Thoracic aorta (tissue), 2 donors: ENCODE data around the gene CADM2. TPM values are rescaled to one million over a fixed set of nuclear protein-coding genes. Genes with fewer than 3 reads are reported as not detected.

ENCODE experiments used
- ATAC-seq: fragments of 150-250 bp; one replicate; pipeline ENCODE4 v1.8.0; 2017; ENCODE audit warnings: low read depth; ENCODE audit not compliant: insufficient number of reproducible peaks, low FRiP score
- DNase-seq: peaks from one replicate; pipeline ENCODE4 v3.0.0-alpha.2; 2020; ENCODE audit warnings: low spot score
- H3K27ac ChIP-seq, 2 donors: fragments of 200-600 bp; sonication (generic); 1 replicate in 1 of 2; 2 replicates in 1 of 2; pipeline ENCODE4 v1.5.1; 2016; ENCODE audit warnings: mild to moderate bottlenecking in 2 of 2, moderate library complexity in 2 of 2
- H3K27me3 ChIP-seq: fragments of 200-600 bp; sonication (generic); replicated peaks from 2 replicates; pipeline ENCODE4 v1.6.0; 2016; ENCODE audit warnings: mild to moderate bottlenecking; ENCODE audit not compliant: insufficient read depth
- H3K36me3 ChIP-seq: fragments of 200-600 bp; sonication (generic); one replicate; pipeline ENCODE4 v1.5.1; 2016
- H3K4me1 ChIP-seq, 2 donors: fragments of 200-600 bp; sonication (generic); 1 replicate in 1 of 2; 2 replicates in 1 of 2; pipeline versions ENCODE4 v1.5.1 to v1.6.0; 2016; ENCODE audit warnings: low read depth in 2 of 2, mild to moderate bottlenecking in 1 of 2; ENCODE audit not compliant: control insufficient read depth in 1 of 2
- H3K4me3 ChIP-seq: fragments of 200-600 bp; sonication (generic); 2 replicates; pipeline ENCODE4 v1.5.1; 2016; ENCODE audit warnings: mild to moderate bottlenecking
- H3K9me3 ChIP-seq: fragments of 200-600 bp; sonication (generic); 2 replicates; pipeline ENCODE4 v1.5.1; 2016
- CTCF ChIP-seq: fragments of 200-600 bp; sonication (generic); IDR thresholded peaks from one replicate; pipeline ENCODE4 v1.5.1; 2019; ENCODE audit warnings: antibody characterized with exemption
- total RNA-seq, 2 donors: library from RNA; depleted of rRNA; stranded (reverse); fragments of >200 nt; gene quantifications; one replicate each; pipeline versions ENCODE4 v1.1.0 to v1.2.3, GENCODE V29; 2016

Gene CADM2
- total RNA-seq, 2 donors from 2014 or later = 1.8 TPM; not detected in 1

GRCh38 chr3:85851071-85851470 is 892.3 kb downstream of the CADM2 start:
- TF ChIP-seq CTCF = no peak
- no peaks in the 10 kb centered on the region for H3K36me3 ChIP-seq
- DNase-seq = no peak
- H3K27me3 ChIP-seq = no peaks in the 10 kb centered on the region
- no peak overlapping the region for H3K27ac ChIP-seq
- H3K4me1 ChIP-seq = no peaks in the 10 kb centered on the region
- H3K9me3 ChIP-seq = no peaks in the 10 kb centered on the region
- no peak for ATAC-seq
- no peak overlapping the region for H3K4me3 ChIP-seq

- no peaks in the 10 kb centered on the region for H3K9me3 ChIP-seq
- TF ChIP-seq CTCF = no peak
Observed at GRCh38 chr3:85853805-85854204, 895.0 kb downstream of the CADM2 start.

GRCh38 chr3:85862893-85863455 is 904.2 kb downstream of the CADM2 start:
- no peak for TF ChIP-seq CTCF
- Histone ChIP-seq H3K27me3 (no peaks in the 10 kb centered on the region), H3K36me3 (no peaks in the 10 kb centered on the region), H3K9me3 (no peaks in the 10 kb centered on the region), H3K4me3 (no peak overlapping the region), H3K4me1 (no peaks in the 10 kb centered on the region), H3K27ac (no peak overlapping the region)
- DNase-seq (no peak), ATAC-seq (no peak)

More at GRCh38 chr3:85853805-85854204, 895.0 kb downstream of the CADM2 start:
- Histone ChIP-seq H3K4me3 (no peak overlapping the region), H3K4me1 (no peaks in the 10 kb centered on the region), H3K27me3 (no peaks in the 10 kb centered on the region), H3K36me3 (no peaks in the 10 kb centered on the region), H3K27ac (no peak overlapping the region)
- DNase-seq = no peak
- ATAC-seq = no peak

GRCh38 chr3:85864896-85865295 is 906.1 kb downstream of the CADM2 start:
- Histone ChIP-seq H3K27me3 (no peaks in the 10 kb centered on the region), H3K4me1 (no peaks in the 10 kb centered on the region), H3K9me3 (no peaks in the 10 kb centered on the region), H3K36me3 (no peaks in the 10 kb centered on the region), H3K27ac (no peak overlapping the region), H3K4me3 (no peak overlapping the region)
- no peak for TF ChIP-seq CTCF
- ATAC-seq (no peak), DNase-seq (no peak)

GRCh38 chr3:85867072-85867471 is 908.3 kb downstream of the CADM2 start:
- no peak for DNase-seq
- H3K36me3 ChIP-seq = no peaks in the 10 kb centered on the region
- H3K4me3 ChIP-seq = no peak overlapping the region
- H3K27ac ChIP-seq = no peak overlapping the region
- ATAC-seq = no peak
- no peak for TF ChIP-seq CTCF
- H3K4me1 ChIP-seq = no peaks in the 10 kb centered on the region
- no peaks in the 10 kb centered on the region for H3K9me3 ChIP-seq
- no peaks in the 10 kb centered on the region for H3K27me3 ChIP-seq
